GM19455 (cell line): Measurements from ENCODE around the gene SLC38A7.
"Not testable (repeated sequence)": the region's sequence is repeated elsewhere in the genome, so short reads cannot be mapped to it uniquely, and the experiment has no call there.

ENCODE experiments used
- ATAC-seq: cut with Tn5 transposase; IDR thresholded peaks from one replicate; pipeline ENCODE4 v1.9.1; 2021; ENCODE audit not compliant: unreplicated experiment

SLC38A7 gene

GRCh38 chr16:58678716-58679115 lies 5.9 kb downstream of the SLC38A7 start:
- no peak for ATAC-seq

- ATAC-seq, result no peak
Observed at GRCh38 chr16:58678269-58678668, 6.3 kb downstream of the SLC38A7 start.

- no peak for ATAC-seq
Observed at GRCh38 chr16:58670946-58671583, 13.5 kb downstream of the SLC38A7 start.

- no peak for ATAC-seq
Observed at GRCh38 chr16:58670177-58670576, 14.4 kb downstream of the SLC38A7 start.

GRCh38 chr16:58665200-58665599 lies 19.4 kb downstream of the SLC38A7 start:
- ATAC-seq, result no peak

- ATAC-seq, result peak; percentile 79
Observed at GRCh38 chr16:58661199-58661830, 23.3 kb downstream of the SLC38A7 start.

GRCh38 chr16:58659911-58660310 lies 24.7 kb downstream of the SLC38A7 start:
- not testable (repeated sequence) for ATAC-seq

GRCh38 chr16:58658796-58659211 lies 25.8 kb downstream of the SLC38A7 start:
- no peak for ATAC-seq

GRCh38 chr16:58656899-58657298 lies 27.7 kb downstream of the SLC38A7 start:
- ATAC-seq, result no peak

GRCh38 chr16:58655215-58655596 lies 29.4 kb downstream of the SLC38A7 start:
- no peak for ATAC-seq

- ATAC-seq, result no peak
Observed at GRCh38 chr16:58654560-58655214, 29.9 kb downstream of the SLC38A7 start.

GRCh38 chr16:58652741-58653140 lies 31.8 kb downstream of the SLC38A7 start:
- ATAC-seq, result no peak

GRCh38 chr16:58651965-58652348 lies 32.6 kb downstream of the SLC38A7 start:
- ATAC-seq, result no peak

- no peak for ATAC-seq
Observed at GRCh38 chr16:58649707-58650106, 34.9 kb downstream of the SLC38A7 start.

GRCh38 chr16:58647107-58647506 lies 37.5 kb downstream of the SLC38A7 start:
- no peak for ATAC-seq

- no peak for ATAC-seq
Observed at GRCh38 chr16:58644765-58645487, 39.6 kb downstream of the SLC38A7 start.

- ATAC-seq, result no peak
Observed at GRCh38 chr16:58644108-58644507, 40.5 kb downstream of the SLC38A7 start.

- no peak for ATAC-seq
Observed at GRCh38 chr16:58640949-58641348, 43.6 kb downstream of the SLC38A7 start.

GRCh38 chr16:58639836-58640235 lies 44.7 kb downstream of the SLC38A7 start:
- no peak for ATAC-seq

- ATAC-seq, result no peak
Observed at GRCh38 chr16:58639230-58639629, 45.3 kb downstream of the SLC38A7 start.

GRCh38 chr16:58638148-58639036 lies 46.2 kb downstream of the SLC38A7 start:
- ATAC-seq, result no peak
